ENCODE results near the gene MCAM.

MCAM gene

DNA sequence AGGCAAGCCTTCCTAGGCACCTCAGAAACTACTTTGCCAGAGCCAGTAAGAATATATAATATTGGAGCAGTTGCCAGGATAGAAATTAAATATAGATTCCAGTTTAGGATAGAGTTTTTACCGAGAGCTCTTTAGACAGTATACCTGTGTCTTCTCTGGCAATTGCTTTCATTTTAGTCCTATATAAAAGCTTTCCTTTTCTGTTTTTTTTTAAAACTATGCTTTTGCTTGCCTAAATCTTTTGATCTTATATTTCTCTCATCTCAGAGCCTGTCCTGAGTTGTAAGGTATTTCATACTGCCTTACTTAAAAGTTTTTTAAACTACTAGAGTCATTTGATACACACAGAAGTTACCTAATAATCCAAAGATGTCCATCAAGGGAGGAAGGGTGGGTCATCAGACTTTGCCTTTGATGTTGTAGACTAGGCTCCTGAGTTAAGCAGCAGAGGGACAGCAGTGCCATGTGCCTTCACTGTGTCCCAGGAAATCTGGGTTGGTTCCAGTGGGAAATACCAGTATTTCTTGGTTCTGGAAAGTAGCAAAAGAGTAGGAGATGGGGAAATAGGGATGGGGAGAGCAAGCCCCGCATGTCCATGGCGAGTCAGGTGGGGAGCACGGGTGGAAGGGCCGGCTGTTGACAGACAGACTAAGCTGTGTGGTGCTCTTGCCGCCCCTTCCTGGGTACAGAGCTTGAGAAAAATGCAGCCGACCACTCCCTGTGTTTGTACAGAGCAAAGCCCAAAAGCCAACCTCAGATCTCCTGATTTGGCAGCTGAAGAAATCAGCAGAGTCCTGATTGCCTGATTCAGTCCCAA, 11.2 kb downstream of the MCAM start:
- no peak for DNase-seq

DNA sequence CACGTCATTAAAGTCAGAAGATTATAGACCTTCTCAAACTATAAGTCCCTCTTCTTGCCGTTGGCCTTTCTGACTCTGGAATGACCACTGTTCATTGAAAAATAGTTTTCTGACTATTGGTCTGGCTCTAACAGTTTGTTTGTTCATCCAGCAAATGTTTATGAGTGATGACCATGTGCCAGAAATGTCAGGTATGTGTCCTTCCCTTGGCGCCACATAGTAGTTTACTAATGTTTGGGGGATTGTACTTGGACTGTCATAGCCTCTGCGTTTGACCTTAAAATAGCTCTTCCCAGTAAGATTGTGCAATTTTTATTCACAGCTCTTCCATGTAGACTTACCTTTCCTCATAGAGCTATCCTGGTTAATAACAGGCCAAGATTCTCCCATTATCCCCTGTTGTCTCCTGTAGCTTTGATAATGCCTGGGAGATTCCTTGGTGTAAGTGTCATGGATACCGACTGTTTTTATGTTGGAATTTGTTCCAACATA, 13.7 kb downstream of the MCAM start:
- DNase-seq: no peak

DNA sequence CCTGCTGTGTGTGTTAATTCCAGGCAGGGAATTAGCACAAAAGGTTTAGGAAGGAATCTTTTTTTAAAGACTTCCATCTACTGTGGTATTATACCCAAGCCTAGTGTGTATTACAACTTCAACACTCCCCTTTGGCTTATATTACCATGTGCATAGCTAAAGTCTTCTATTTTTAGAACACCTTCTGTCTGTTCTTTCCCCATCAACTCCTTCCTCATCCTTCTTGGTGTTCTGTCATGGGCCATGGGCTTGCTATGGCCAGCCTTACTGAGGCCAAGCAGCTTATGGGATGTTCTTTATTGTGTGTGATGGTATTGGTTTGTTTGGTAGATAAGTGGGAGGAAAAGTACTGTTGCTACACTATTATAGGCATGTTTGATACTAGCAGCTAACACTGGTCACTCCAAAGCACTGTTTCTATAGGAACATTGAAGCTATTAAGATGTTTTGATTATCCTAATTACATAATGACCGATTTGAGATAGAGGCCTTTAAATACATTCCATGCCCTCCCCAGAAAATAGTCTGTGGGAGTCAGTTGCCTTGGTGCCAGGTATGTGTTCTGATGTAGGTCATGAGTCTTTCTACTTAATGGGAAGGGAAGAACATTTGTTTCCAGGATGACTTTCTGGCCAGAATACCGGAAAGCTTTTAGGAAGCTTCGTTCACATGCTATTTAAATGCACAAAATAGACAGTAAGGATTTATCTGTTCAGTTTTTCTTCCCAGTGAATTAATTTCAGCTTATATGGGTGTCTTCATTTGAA, 16.5 kb downstream of the MCAM start:
- DNase-seq: no peak

- DNase-seq: no peak
Measured at GRCh38 chr11:119299416-119299815, 17.5 kb downstream of the MCAM start.

- DNase-seq: no peak
Measured at GRCh38 chr11:119298726-119299125, 18.2 kb downstream of the MCAM start.

DNA sequence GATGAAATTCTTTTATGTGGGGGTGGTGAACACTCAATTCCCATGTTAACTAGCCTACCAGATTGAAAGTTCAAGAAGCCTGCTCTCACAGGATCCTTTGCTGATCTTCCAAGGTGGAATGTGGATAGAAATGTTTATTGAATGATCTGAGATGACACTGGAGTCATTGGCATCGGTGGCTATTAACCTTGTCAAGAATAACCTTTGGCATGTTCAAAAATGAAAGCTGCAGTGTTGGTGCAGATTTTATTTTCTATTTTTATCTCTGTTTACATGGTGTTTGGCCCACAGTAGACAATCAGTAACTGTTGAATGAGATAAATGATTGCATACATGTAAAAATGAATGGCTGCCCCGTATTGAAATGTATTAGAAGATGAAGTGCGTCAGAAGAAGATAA, 19.0 kb downstream of the MCAM start:
- DNase-seq: no peak

GRCh38 chr11:119295178-119295577, 21.8 kb downstream of the MCAM start:
- no peak for DNase-seq

GRCh38 chr11:119293461-119293860, 23.5 kb downstream of the MCAM start:
- DNase-seq: no peak

- no peak for DNase-seq
Measured at GRCh38 chr11:119290894-119291497, 25.9 kb downstream of the MCAM start.

- DNase-seq: no peak
Measured at GRCh38 chr11:119288219-119288618, 28.7 kb downstream of the MCAM start.

GRCh38 chr11:119285431-119285830, 31.5 kb downstream of the MCAM start:
- no peak for DNase-seq

DNA sequence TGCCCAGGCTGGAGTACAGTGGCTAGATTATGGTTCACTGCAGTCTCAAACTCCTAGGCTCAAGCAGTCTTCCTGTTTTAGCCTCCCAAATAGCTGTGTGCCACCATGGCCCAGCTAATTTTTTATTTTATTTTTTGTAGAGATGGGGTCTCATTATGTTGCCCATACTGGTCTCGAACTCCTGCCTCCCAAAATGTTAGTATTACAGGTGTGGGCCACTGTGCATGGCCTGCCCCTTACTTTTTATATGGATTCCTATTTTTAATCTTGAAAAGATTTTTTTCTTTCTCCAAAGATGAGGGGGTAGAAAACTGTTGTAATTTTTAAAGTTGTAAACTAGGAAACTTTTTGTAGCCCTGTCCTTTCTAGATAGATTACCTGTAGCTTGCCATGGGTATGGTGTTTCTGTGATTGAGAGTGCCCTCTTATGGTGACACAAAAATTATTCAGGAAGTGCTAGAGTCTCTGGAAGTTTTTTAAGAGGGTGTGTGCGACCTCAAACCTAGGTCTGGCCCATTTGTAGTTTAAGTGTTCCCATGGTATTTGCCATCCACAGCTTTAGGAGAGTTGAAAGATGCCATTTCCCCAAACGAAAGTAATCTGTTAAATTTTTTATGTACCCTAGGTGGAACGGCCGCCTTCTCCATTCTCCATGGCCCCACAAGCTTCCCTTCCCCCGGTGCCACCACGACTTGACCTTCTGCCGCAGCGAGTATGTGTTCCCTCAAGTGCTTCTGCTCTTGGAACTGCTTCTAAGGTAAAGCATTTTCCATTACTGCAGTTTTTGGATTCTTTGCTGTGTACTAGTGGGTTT, 32.4 kb downstream of the MCAM start:
- no peak for DNase-seq

DNA sequence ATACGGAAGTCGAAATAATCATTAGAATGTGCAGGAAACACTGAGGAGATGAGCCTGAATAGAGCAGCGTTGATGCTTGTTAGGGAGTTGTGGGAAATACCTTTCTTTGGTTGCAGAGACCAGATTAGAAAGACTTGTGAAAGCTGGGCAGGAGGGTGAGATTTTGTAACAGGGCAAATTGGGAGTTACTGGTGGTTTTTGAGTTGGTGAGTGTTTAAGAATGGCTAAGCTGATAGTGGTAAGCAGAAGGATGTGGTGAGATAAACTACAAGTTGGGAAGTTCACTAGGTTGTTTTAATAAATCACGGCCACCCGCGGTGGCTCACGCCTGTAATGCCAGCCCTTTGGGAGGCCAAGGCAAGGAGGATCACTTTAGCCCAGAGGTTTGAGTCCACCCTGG, 34.4 kb downstream of the MCAM start:
- no peak for DNase-seq

DNA sequence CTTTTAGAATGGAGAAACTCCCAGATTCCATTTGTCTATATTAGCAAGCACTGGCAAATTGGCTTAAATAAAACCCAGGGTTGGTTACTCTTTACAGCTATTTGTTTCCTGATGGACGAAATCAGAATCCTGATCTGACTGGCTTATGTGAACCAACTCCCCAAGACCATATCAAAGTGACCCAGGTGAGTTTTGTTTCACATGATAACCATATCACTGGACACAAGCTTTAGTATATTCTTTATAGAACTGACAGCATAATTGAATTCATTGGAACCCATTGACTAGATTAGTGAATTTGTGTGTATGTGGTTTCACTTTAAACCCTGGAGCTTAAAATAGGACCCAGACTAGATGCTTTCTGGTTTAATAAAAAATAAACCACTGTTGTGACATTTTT, 39.3 kb downstream of the MCAM start:
- no peak for DNase-seq

DNA sequence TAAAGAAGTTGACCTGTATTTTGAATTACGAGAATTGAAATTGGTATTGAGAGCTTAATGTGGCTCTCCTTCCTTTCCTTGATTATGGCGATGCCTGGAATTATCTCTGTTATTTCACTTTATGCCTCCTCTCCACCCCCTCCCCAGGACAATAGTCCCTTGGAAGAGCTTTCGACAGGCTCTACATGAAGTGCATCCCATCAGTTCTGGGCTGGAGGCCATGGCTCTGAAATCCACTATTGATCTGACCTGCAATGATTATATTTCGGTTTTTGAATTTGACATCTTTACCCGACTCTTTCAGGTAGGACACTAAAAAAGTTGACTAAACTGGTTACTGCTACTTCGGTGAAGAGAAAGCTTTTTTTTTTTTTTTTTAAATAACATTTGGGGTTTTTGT, 43.2 kb downstream of the MCAM start:
- DNase-seq: no peak

- DNase-seq: no peak
Measured at GRCh38 chr11:119267645-119268044, 49.3 kb downstream of the MCAM start.

DNA sequence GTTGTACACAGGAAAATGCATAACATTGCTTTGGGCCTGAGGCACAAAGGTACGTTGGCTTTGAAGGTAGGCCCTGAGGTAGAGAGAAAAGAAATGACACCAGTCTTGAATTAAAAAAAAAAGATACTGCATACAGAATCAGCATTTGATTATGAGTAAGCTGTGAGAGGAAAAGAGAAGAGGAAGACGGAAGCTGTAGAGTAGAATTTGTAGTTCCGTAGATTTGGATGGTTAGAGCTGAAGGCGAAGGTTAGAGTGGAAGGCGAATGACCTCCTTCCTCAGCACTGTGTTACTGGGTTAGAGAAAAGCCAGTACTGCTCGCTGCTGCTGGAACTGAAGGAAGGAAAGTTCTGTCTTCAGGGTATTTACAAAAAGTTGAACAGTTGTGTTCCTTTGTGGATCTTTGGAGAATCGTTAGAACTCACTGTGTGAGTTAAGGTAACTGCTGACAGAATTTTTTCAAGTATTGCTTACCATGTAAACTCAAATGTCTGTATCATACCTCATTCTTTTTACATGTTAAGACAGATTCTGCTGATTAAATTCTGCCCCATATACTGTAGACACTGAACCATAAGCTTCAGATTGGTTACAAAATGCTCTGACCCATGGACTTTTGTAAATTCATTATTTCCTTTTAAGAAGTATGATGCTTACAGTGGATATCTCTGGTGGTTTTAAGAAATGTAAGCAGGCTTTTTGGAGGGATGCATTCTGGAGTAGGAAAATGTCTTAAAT, 50.2 kb downstream of the MCAM start:
- DNase-seq: no peak

DNA sequence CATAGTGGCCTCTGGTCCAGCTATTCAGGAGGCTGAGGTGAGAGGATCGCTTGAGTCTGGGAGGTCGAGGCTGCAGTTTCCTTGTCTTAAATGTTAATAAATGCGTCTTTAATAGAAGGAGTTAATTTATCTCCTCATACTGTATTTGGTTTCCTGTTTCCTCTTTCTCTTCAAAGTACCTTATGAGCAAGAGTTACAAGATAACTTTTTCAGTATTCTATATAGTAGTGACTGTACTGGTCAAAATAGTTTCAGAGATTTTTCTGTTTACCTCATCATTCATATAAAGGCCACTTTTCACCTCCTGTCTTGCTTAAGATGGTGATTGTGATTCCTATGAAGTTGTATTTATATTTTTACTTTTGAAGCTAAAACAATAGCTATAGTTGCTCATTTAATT, 50.9 kb downstream of the MCAM start:
- no peak for DNase-seq

DNA sequence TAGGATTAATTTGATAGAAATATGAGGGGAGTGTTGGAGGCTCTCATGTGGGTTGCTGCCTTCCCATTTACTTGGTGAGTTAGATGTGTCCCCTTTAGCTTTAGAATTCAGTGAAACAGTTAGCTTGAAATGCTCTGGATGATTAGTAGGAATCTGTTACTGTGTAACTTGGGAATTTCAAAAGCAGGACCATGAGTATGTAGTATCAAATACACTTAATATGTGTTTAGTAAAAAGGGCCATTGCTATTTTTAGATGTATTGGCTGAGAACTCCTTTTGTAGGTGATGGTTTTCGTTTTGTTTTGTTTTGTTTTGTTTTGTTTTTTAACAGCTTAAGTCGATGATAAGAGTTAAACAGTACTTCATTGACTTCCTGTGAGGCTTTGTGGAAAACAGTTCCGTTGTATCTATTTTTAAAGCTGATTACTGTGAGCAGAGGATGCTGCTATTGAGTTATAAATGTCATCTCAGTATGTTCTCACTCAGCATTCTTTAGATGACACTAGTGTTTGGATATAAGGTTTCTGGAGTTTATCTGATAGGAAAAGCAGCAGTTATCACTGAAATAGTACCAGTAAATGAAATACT, 53.5 kb downstream of the MCAM start:
- no peak for DNase-seq

DNA sequence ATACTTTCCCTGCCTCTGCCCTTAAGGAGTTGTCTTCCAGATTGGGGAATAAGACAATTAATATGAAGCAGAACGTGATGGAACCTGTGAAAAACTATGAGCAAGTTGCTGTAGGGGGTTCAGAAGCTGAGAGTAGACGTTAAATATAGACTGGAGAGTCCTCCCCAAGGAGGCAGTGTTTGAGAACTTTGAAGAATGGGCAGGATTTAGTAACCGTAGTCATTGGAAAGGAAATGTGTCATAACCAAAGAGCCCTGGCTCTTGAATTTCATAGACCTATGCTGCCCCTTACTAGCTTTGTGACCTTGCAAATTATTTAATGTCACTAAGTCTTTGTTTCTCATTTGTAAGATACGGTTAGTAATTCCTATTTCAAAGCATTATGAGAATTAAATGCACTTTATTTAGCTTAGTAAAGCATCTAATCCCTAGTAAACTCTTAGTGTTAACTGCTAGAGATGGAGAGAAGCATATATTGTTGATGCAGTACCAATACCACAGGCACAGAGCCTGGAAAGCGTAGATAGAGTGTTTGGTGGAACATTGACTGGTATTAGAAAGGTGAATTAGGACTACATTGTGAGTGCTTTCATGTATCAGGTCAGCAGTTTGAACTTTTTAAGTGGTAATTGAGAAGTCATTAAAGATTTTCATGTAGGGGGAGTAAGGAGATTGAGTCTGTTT, 54.1 kb downstream of the MCAM start:
- DNase-seq: no peak

DNA sequence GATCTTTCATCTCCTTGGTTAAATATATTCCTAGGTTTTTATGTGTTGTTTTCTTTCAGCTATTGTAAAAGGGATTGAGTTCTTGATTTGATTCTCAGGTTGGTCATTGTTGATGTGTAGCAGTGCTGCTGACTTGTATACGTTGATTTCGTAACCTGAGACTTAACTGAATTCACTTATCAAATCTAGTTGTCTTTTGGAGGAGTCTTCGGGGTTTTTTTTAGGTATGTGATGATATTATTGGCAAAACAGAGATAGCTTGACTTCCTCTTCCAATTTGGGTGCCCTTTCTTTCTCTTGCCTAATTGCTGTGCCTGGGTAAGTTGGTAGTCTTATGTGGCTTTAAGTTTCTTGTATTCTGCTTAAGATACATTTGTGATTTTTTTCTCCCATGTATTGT, 57.9 kb downstream of the MCAM start:
- DNase-seq: no peak

All from stimulated activated CD4-positive, alpha-beta T cell treated with anti-CD3 and anti-CD28 coated beads, Interleukin-4, amount 100 ng/mL, for 1 hour (primary cell).